Ramos (cell line): ENCODE data around the gene NAIF1.
"Not testable (repeated sequence)": the region's sequence is repeated elsewhere in the genome, so short reads cannot be mapped to it uniquely, and the experiment has no call there.

ENCODE experiments used
- in situ Hi-C: fragments of 300-500 bp; cut with MboI; formaldehyde crosslinking; loops from one replicate; pipeline ENCODE4 v1.14.3; 2022; ENCODE audit warnings: low sequenced_read_pairs; ENCODE audit not compliant: unreplicated experiment

NAIF1 gene

GRCh38 chr9:128088253-128088945 lies 21.3 kb upstream of the NAIF1 start:
- in situ Hi-C loops: no loop called here

DNA sequence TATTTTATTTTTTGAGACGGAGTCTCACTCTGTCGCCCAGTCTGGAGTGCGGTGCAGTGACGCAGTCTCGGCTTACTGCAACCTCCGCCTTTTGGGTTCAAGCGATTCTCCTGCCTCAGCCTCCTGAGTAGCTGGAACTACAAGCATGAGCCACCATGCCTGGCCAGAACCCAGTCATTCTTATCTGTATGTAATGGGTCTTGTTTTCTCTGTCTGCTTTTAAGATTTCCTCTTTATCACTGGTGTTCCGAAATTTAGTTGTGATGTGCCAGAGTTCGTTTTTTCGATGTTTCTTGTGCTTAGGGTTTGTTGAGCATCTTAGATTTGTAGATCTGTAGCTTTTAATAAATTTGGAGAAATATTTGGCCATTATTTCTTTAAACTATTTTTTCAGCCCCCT lies 20.1 kb upstream of the NAIF1 start:
- in situ Hi-C loops: no loop called here

DNA sequence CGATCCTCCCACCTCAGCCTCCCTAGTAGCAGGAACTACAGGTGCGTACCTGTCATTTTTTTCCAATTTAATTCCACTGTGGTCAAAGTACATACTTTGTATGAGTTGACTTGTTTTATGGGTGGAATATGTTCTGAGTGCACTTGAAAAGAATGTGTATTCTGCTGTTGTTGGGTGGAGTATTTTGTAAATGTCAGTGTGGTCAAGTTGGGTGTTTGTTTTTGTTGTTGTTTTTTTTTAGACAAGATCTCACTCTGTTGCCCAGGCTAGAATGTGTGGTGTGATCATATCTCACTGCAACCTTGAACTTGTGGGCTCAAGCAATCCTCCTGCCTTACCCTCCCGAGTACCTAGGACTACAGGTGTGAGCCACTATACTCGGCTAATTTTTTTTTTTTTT lies 18.8 kb upstream of the NAIF1 start:
- in situ Hi-C loops: no loop called here

GRCh38 chr9:128084746-128085145 lies 17.6 kb upstream of the NAIF1 start:
- in situ Hi-C loops: no loop called here

- in situ Hi-C loops: no loop called here
These were observed 15.0 kb upstream of the NAIF1 start for GRCh38 chr9:128082151-128082550.

DNA sequence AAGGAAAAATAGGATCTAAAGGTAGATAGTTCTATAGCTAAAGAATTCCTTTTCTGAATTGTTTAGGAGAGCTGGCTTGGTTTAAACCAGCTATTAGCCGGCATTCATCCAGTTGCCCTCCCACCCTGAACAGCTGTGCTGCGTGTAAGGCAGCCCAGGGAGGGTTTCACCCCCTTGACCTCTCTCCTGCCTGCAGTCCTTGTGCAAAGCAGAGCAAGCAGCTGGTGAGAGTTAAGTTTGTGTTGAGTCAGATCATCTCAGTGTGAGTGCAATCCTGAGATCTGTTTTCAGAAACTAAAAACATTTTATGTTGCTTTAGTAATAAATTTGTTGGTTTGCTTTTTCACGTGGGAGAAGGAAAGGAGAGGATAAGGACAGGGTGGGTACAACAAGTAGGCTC lies 13.9 kb upstream of the NAIF1 start:
- in situ Hi-C loops: no loop called here

- in situ Hi-C loops: no loop called here
These were observed 13.1 kb upstream of the NAIF1 start for GRCh38 chr9:128080206-128080605.

DNA sequence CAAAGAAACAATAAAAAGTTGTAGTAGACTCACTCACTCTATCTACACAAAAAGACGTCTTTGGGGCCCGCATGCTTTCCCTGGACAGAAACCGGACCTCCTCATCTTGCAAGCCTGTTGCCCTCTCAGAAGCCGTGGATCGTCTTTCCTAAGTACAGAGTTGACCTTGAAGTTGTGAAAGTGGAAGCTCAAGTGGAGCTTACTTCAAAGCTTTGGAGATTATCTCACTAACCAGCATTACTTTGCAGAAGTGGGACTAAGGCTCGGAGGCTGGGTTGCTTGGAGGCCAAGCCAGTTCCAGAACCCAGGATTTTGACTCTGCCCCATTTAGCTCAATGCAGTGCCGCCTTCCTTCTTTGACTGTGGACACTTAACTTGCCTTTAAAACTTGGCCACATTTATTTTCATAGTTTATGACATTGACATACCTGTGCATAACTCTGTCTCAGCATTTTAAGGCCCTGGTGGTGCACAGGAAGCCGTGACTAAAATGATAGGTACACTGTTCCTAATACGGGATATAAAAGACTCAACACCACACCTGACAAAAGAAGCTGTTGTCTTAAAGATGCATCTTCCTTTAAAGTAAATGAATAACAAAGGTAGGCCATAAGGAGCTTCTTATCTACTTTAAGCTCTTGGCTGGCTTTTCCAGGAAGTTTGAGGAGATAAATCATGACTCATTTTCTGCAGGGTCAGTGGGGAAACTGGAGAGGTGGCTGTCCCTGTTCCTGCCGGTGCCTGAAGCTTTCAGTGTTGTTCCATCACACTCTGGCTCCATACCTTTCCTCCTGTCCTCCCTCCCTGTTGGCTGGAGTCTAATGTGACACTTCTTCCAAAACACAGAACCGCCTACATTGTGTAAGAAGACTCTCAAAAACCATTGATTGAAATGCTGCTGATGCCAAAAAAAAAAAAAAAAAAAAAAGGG lies 11.6 kb upstream of the NAIF1 start:
- in situ Hi-C loops: no loop called here

- in situ Hi-C loops: no loop called here
These were observed 10.9 kb upstream of the NAIF1 start for GRCh38 chr9:128077847-128078503.

DNA sequence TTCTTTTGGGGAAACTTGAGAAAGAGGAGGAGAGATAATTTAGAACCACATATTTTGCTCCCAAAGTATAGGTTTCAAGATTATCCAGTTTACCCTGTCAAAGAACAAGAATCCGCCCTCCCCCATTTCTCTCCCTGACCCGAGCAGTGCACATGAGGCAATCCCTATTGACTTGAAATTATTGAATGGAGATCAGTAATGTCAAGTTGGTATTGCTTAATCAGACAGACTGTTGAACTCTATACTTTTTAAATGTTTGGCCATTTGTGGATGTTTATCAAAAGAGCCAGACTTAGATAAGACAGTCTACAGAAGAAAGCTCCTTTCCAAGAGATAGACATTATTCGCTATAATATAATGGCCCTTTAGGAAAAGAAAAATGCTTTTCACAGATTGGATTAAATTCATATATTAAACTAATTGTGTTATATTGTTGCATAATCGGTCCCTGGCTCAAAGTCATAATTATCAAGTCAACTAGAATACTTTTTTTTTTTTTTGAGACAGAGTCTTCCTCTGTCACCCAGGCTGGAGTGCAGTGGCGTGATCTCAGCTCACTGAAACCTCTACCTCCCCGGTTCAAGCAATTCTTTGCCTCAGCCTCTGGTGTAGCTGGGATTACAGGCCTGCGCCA lies 6.2 kb upstream of the NAIF1 start:
- in situ Hi-C loops: no loop called here

DNA sequence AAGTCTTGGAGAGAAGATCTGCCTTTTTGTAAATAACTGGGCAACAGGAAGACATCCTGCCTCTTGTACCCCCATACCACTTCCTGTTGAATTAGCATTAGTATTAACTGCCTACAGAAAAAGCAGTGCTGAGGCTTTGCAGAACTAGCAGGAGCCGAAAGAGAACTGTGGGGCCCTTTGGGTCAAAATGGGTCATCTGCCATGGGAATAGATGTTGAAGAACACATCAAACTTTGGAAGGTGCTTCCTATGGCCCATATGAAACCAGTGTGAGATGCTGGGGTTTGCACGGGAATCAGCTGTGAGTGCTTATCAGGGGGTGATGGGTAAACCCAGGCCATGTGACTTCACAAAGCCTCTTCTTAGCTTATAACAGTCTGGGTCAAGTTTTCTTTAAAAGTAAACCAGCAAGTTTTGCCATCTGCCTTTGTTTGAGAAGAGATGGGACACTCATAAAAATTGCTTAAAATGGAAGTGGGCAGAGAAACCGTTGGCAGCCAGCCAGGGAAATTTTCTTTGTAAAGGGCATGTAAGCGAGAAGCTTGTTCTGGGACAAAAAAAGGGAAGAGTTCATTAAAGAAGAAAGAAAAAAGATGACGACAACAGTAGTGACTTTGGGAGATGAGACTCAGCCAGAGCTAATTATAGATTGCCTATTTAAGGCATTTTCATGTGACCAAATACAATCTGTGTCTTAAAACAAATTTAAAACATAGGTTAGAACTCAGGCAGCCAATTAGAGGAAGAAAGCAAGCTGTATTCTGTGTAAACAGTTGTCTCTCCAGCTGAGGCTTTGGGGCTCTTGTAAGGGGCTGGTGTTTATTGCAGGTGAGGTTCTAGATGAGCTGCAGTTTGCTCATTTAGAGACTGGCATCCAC lies 5.3 kb upstream of the NAIF1 start:
- in situ Hi-C loops: no loop called here

DNA sequence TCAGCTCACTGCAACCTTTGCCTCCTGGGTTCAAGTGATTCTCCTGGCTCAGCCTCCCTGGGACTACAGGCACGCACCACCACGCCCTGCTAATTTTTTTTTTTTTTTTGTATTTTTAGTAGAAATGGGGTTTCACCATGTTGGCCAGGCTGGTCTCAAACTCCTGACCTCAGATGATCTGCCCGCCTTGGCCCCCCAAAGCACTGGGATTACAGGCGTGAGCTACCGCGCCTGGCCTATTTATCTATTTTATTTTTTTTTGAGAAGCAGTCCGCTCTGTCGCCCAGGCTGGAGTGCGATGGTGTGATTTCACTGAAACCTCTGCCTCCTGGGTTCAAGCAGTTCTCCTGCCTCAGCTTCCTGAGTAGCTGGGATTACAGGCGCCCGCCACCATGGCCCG lies 4.4 kb upstream of the NAIF1 start:
- in situ Hi-C loops: not testable (repeated sequence)

DNA sequence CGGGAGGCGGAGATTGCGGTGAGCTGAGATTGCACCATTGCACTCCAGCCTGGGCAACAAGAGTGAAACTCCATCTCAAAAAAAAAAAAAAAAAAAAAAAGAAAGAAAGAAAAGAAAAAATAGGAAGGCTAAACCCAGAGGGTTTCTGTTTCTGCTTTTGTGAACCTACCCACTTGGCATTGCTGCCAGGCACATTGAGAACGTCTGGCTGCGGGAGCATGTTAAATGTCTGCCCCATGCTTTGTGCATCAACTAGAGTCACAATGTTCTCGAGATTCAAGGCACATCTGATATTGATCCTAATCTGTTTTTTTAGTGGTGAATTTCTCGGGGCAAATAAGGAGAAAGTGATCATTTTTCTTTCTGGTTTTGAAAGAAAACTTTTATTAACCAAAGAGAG lies 3.8 kb upstream of the NAIF1 start:
- in situ Hi-C loops: no loop called here

GRCh38 chr9:128068386-128069205 lies 1.5 kb upstream of the NAIF1 start:
- in situ Hi-C loops: no loop called here

- in situ Hi-C loops: no loop called here
These were observed 695 bp upstream of the NAIF1 start, which contains the start of gene SLC25A25 for GRCh38 chr9:128067645-128068385. Gene SLC25A25 (plus strand): TSS chr9:128068232. CDS start chr9:128068320, 88 bp downstream.

DNA sequence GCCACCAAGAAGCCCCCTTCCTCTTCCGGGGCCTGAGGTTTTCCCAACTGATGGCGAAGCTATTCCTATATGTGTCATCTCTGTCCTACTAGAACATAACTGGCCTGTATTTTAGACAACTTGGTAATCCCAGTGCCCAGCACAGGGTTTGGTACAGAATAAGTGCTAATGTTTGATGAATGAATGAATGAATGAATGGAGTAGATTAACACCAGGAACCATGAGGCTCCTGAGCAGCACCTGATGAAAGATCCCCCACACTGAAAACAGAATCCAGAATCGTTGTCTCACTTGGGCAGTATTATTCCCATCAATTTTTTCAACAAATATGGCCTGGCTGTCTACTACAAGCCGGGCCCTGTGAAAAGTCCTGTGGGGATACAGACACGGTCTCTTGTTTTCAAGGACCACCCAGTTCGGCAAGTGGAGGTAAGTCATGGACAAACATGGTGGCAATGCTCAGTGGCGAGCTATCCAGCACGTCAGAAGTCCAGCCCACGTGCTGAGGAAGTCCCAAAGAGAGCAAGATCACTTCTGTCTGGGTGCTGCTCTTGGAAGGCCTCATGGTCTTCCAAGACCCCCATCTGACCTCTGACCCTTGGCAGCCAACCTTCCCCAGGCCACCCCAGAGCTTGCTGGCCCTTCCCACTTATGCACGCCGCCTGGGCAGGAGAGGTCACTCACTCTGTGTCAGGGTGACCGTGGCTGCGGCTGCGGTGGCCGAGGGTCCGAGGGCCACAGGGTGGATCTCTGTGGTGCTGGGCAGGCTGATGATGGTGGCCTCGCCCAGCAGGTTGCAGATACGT lies 1.0 kb downstream of the NAIF1 start:
- in situ Hi-C loops: no loop called here
